ENCODE measurements around the gene PDE4B.

DNA sequence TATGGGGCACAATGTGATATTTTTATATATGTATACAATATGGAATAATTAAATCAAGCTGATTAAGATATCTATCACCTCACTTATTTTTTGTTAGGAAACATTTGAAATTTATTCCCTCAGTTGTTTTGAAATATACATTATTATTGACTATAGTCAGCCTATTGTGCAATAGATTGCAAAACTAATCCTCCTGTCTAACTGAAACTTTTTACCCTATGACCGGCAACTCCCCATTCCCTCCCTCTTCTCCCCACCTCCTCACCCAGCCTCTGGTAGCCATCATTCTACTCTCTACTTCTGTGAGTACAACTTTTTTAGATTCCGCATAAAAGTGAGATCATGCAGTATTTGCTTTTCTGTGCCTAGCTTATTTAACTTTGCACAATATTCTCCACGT, 623.6 kb downstream of the PDE4B start:
- TF ChIP-seq CTCF (IDR thresholded peaks at IDR 0.05; ENCODE audit: low read length) = no peak
- no peak for TF ChIP-seq EZH2 (IDR thresholded peaks at IDR 0.05; ENCODE audit: borderline replicate concordance, low read length)
